ENCODE data around the gene FGF13.

GRCh38 chrX:138719396-138719795 lies 7.9 kb upstream of the FGF13 start:
- TF ChIP-seq CTCF (IDR thresholded peaks at IDR 0.05) (no peak), TCF7L2 (IDR thresholded peaks at IDR 0.05; ENCODE audit: low read depth, low read length) (no peak), POLR2AphosphoS5 (IDR thresholded peaks at IDR 0.05; ENCODE audit: low read depth, low read length) (no peak)
